ELR (cell line): Measurements from ENCODE around the gene LYST.

Experiments
- DNase-seq: peaks from one replicate; pipeline ENCODE4 v3.0.0-alpha.2; 2015; ENCODE audit warnings: low read depth

LYST gene

DNA sequence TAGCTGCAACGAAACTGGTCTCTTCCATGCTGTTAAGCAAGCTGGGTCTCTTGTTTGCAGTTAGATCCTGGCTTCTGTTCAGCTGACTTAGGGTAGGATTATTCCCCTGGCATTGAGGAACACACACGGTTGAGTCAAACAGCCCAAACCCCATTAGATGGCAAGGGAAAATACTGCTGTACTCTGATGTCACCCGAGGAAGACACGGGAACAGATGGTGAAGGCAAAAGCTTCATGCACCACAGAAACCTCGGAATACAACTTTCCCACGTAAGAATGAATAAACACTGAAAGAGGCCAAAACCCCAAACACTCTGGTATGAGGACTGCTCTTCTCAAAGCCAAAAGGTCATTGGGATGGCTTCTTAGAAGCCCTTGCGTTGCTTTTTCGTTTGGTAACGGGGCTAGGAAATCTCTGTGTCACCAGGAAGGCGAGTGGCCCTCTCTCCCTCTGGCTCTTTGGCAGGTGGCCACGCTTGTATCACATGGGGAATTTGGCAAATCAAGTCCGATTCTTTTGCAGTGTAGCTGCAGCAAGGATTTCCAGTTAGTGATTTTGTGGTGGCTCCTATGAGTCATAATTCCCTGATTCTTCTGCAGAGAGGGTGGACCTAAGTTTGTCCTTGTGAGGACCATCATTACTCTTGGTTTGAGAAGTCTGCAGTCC lies 16.7 kb upstream of the LYST start:
- DNase-seq, result peak; percentile 89

DNA sequence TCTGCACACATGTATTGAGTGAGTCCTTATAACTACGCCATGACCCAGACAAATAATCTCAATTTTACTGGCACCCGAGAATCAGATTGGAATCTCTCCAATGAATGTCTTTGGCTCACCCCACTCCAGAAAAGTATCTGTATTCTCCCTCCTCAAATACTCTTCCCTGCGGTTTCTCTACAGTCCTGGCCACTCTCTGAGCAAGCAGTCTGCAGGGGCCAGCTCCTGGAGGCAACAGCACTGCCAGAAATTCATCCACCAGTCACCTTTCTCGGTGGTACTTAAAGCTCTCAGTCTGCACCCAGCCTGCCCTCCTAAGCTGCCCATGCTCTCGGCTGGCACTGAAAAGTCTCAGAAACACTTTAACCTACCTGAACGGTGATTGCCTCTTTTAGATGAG lies 16.1 kb upstream of the LYST start:
- no peak for DNase-seq

DNA sequence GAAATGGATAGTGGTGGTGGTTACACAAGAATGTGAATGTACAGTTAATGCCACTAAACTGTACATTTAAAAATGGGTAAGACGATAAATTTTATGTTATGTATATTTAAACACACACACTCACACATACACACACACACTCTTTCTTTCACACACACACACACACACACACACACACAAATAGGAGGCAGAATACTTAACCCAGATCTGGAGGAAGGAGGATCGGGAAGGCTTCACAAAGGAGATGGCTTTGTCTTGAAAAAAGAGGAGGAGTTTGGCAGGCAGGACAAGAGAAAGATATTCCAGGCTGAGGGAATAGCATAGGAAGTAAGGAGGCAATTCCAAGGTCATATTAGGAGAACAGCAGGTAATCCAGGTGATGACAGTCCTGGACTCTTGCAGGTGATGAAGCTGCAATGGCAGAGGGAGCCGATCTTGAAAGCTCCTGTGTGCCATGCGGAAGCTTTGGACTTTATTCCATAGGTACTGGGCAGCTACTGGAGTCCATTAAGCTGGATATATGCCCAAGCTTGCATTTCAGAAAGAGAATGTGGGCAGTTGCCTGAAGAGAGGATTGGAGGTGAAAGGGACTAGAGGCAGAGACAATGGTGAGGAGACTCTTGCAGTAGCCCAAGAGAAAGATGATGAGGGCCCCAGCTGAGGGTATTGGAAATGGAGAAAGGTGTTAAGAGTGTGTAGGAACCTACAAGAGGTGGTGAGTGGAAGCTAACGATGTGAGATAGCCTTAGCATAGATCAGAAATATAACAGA lies 15.4 kb upstream of the LYST start:
- DNase-seq, result no peak

DNA sequence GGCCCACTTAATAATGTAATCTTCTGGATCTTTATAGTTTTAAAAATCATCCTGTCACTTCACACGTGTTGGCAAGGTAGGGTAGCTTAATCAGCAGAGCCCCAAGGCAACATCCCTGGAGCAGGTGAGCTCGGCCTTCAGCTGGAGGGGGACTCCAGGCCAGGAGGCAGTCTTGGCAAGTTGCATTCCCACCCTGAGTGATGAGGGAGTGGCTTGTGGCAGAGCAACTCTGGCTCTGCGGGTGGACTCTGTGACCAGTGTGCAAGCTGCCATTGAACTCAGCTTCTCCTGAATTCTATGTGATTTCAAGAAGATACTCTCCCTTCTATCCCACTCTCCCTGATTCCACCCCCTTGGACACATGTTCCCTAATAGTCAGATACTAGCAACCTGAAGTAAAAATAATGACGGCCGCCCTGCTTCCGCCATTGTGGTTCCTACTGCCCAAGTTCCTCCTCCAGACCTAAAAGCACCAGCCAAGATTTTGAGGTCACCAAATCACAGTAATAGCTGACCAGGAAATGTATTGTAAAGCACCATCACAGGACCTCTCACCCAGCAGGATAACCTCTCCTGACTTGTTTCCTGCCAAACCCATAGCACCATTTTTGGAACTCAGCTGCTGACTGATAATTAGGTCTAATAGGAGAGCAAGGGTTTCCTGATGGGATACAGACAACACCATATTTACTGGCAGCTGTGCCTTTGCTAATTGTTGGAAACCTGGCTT lies 11.5 kb upstream of the LYST start:
- no peak for DNase-seq

DNA sequence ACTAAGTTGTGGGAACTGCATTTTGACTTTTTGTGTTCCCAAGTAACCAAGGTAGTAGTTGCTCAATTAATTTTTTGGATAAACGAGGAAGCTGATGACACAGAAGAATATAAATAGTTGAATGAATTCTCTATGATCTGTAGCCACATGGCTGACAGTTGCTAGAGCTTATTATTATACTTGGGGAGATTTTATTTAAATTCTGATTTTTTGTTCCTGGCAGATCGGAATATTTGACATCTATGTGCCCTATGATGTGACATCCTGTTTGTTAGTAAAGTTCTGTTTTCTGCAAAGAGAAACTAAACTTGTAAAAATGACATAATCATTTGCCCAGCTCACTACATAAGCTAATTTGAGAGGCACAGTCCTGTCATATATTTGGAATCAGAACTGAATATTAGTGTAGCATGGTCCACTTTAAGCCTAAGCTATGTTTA lies 9.7 kb upstream of the LYST start:
- no peak for DNase-seq

DNA sequence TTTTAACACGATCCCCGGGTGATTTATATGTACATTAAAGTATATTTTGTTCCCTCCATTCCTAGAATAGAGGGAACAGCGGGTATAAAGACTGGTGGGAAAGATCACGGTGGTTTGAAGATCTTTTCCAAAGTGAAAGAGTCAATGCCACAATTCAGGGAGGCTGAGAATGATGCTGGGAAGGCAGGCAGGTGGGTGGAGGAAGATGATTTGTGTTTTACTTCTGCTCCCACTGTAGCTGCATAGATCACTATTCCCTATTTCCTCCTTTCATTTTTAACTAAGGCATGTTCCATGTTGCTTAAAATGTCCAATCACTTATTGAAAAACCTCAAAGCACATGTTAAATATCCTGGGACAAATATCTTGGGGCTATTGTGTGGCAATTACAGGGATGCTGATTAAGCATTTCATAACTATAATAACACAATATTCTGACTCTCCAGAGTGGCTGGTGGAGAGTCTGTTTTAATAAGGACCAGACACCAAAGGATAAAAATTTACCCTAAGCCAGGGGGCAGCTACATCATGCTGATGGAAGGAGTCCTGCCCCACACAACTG lies 8.4 kb upstream of the LYST start:
- no peak for DNase-seq

DNA sequence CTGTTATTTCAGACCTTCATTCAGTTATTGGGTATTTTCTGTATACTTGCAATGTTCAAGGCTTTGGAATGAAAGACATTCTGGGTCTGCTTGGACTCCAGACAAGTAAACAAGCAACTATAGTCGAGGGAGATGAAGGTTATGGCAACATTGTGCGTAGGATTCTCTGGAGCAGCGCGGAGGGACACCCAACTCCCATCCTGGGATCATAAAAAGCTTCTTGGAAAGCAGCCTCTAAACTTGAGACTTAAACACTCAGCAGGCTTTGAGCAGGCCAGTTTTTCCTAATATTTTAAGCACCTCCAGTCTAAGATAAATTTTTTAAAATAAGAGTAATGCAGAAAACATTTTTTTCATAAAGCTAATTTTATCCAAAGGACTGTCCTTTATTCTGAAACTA lies 7.6 kb upstream of the LYST start:
- DNase-seq, result no peak

DNA sequence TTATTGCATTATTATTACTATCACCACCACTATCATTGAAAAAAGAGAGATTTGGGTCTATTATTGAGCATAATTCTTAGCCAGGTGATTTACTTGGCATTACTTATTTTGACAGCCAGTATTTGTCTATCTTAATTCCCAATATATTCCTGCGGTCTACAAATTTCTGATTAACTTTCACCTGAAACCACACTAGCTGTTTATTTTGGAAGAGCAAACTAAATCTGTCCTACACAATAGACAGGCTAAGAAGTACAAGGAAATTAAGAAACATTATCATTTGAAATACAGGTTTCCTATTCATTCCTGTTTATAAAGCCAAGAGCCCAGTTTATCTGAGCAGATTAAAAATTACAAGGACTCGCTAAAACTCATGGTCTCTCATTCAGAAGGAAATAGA lies 6.9 kb upstream of the LYST start:
- no peak for DNase-seq

DNA sequence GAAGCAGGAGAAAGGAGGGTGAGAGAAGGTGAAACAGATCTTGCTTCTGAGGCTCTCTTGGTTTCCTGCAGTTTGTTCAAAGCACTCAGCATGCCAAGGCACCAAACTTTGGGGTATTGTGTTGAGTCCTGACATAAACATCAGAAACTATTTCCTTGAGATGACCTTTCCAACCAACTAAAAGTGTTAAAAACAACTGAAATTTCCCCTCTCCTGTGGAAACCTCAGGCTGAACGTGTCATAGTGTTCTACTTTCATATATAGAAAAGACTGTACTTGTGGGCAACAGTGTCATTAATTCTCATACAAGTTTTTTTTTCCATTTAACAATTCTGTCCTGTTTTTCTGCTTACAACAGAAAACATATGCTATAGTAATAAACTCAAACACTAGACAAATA lies 6.3 kb upstream of the LYST start:
- DNase-seq, result no peak

DNA sequence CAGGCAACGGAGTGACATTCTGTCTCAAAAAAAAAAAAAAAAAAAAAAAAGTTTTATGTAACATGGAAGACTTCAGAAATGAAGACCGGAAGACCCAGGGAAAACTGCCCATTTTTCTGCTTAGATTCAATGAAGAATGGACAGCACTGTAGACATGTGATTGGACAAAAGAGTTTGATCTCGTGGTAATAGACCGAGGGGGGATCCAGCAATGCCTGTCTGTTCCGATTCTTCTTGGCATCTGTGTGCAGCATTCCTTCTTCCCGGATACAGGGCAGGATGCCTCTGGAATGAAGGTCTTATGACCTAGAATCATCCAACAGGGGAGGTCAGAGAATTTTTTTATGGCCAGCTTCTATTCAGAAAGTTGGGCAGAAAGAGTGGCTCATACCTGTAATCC lies 5.6 kb upstream of the LYST start:
- no peak for DNase-seq

DNA sequence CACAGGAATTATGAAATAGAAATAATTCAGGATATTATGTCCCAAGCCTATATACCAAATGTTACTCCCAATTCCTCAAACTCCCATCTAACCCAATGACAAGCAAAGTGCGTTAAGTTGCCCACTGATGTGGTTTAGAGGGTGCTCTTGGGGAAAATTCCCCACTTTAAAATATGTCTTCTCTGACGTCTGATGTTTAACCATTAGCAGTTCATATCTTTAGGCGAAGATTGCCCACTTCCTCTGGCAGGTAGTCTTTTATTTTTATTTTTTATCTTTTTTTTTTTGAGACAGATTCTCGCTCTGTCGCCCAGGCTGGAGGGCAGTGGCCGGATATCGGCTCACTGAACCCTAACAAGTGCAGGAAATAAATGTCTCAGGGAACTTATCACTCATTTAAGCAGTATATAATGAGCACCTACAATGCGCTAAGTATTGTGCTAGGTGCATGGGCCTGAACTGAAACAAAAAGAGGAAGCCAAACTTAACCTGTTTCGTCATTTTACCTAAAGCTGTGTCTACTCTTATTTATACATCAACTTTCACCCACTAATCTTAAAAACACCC lies 1.3 kb upstream of the LYST start:
- DNase-seq, result no peak

DNA sequence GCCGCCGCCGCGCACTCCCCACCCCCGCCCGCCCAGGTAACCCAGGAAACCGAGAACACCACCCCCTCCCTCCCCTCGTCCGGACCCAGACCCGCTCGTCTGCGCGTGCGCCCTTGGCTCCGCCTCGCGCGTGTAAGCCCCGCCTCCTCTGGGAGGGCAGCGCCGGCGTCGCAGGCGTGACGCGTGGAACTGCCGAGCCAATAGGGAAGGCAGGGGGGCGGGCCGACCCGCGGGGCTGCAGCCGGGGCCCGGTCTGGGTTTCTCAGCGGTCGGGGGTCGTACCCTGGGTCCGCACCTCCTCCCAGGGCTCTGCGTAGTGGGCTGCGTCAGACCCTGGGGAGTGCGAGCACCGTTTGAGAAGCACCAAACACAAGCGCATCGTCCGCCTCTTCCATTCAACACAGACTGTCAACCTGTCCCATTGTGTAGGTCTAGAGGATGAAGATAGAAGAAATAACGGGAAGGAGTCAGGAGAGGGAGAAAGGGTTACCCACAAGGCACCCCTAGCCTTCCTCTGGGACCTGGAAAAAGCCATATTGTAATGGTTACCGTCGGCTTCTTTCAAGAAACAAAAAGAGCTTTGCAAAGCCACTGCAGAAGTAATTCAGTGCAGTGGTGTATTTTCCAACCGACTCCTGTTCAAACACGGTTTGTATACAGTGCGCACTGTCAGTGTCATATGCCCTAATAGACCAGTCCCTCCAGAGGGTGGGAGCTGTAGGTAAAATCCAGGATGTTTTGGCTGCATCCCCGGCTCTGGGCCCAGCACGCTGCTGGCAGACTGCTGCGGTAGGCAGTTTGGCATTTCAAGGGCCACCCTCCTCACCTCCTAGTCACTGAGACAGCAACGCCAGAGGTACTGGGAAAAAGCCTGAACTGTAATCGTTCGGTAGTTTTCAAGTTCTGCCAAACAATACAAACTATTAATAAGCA lies 473 bp upstream of the LYST start:
- DNase-seq, result peak; percentile 94

DNA sequence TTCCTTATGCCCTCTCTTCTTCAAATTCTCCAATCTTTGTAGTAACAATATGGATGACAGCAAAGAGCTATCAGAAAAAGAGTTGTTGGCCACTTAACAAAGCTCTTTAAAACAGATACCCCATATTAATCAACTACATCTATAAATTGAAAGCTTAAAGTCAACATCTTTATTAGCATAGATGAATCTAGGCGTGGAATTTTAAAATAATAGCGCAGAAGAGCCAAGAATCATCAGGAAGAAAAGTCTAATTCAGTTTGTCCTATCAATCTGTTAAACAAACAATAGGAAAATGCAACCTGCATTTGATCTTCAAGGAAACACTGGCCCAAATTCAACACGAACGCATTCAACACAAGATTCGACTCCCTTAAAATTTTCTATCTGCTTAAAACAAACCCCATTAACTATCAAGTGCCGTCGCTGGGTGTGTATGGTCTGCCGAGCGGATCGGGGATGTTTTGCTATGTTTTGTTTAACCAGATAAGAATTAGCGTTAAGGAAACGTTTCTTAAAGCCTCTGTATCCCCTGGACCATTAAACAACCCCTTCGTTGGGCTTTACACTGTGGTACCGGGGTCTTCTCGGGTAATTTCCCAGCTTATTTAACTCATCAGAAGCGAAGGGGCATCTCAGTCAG lies 1.0 kb downstream of the LYST start:
- DNase-seq, result no peak

DNA sequence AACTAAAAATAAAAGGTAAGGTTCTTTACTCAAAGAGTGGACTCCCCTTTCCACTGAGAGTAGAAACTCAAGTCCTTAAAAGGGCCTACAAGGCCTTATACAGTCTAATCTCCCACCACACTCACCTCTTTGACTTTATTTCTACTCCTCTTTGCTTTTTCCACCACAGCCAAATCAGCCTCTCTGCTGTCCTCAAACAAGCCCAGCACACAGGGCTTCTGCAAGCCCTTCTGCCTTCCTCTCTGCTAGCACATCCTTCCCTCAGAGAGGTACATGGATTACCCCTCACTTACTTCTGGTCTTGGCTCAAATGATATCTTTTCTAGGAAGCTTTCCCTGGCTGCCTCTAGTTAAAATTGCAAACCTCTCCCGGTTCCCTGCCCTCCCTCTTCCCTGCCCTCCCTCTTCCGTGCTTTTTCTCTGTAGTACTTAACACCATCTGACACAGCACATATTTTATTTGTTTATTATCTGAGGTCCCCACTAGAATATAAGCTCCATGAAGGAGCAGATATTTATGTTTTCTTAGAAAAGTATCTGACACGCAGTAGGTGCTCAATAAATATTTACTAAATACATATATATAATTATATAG lies 1.7 kb downstream of the LYST start:
- no peak for DNase-seq

DNA sequence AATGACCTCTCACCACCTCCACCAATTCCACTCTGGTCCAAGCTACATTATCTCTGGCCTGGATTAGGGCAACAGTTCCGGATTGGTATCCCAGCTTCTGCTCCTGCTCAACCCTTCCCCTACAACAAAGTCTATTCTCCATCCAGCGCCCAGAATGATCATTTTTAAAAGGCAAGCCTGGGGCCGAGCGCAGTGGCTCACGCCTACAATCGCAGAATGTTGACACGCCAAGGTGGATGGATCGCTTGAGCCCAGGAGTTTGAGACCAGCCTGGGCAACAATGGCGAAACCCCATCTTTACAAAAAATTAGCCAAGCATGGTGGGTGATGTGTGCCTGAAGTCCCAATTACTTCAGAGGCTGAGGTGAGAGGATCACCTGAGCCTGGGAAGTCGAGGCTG lies 2.2 kb downstream of the LYST start:
- DNase-seq, result no peak

DNA sequence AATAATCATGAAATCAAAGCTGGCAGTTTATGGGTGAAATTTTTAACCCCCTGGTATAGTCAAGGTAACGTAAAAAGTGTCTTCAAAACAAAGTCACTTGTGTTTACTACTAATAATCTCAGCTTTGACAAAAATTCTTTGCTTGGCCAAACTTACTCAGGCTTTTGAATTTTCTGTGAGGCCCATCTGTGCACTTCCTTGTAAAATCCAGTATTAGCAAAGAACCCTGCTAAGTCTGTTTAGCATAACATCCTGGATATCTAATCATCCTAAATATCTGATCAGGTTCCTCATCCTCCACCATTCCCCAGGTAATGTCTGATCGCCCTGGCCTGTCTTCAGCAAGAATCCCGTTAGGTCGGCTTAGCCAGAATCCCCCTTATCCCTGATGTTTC lies 3.0 kb downstream of the LYST start:
- DNase-seq, result no peak

DNA sequence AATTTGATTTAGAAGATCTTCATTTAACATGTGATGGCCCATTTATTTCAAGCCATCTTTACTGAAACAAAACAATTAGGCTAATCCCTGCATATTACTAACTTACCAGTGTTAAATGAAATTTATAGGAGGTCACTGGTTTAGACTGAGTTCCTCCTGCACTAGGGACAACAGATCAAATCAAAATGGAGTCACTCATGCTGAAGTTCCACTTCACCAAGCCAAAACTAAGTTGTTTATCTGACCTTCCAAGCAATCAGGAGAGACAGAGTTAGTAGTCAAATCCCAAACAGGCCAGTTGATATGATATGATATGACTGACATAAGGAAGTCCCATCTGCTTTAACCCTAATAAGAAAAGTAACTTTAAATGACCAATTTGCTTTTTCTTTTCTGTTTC lies 4.8 kb downstream of the LYST start:
- no peak for DNase-seq

DNA sequence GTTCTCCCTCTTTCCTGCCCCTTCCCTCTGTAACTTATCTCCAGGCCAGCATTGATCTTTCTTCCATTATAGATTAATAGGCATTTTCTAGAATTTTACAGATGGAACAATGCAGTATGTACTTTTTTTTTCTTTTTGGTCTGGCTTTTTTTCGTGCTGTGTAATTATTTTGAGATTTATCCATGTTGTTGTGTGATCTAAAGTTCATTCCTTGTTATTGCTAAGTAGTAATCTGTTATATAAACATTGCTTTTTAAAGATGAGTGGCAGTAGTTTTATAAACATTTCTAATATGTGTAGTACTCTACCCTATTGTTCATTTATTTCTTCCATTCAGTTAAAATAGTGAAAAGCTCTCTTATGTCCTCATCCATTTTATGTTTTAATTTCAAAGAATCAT lies 5.9 kb downstream of the LYST start:
- no peak for DNase-seq

DNA sequence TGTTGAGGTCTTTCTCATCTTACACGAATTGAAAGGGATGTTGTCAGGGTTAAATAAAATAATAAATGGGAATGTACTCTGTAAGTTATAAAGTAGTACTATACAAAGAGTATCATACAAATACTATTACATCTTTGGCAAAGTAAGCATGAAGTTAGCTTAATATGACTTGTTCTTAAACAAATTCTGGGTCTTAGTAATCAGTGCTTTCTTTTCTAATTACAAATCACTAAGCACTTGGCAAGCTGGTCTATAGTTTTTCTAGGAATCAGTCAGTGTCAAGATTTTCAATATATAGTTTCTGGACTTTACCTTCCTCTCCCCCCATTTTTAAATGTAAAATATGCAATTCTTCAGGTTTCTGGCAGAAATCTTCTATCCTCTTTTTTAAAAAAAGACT lies 6.9 kb downstream of the LYST start:
- DNase-seq, result no peak

DNA sequence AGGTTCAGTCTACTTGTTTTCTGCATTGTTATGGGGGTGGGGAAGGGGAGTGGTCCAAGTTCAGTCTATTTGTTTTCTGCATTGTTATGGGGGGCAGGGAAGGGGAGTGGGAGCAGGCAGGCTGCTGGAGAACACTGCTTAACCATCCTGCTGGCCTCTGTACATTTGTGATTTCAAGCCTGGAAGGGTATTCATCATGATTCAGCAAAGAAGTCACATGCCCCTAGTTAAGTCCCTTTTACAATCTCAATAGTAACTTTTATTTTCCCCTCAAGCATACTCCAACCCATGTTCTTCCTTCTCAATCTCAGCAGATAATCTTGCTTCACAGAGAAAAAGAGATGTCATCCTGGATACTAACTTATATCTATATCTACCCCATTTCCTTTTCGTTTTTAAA lies 7.9 kb downstream of the LYST start:
- no peak for DNase-seq

DNA sequence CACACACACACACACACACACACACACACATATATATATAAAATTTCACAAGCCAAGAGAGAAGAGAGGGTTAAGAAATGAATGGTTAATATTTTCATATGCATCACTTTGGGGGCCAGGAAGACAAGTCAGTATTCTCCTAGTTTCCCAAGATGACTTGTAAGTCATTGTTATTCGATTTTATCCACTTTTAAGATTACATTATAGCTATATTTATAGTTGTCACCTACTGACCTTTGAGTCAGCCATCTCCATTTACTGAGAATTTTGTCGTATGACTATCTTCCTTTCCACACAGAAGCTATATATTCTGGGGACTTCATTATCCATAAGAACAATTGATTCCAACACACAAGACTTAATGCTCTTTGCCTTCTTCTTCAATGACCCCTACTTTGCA lies 8.9 kb downstream of the LYST start:
- DNase-seq, result no peak
